Measurements from ENCODE around the gene ADD2.

The ADD2 gene

DNA sequence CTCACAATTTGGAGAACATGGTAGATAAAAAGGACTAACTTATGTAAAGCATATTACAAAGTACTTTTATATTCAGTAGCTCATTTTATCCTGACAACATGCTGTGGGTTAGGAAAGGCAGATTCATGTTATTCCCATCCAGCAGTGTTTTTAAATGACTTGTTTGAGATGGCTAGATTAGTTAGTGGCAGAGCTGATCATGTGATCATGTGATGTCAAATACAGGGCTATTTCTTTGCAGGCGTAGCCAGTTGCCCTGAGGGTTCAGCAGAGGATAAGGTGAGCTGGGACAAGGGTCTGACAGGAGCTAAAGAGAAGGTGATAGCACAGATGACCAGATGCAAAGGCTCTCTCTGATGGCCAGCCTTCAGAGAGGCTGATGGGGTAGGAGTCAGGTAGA, 97.8 kb downstream of the ADD2 start:
- no peak overlapping the region for H3K4me3 ChIP-seq (ENCODE audit: low read depth, low read length)
- in situ Hi-C loops (cut with HindIII; ENCODE audit: low pct_ligation_motif_present, low sequenced_read_pairs), result no loop called here
- TF ChIP-seq, protein P1, sequence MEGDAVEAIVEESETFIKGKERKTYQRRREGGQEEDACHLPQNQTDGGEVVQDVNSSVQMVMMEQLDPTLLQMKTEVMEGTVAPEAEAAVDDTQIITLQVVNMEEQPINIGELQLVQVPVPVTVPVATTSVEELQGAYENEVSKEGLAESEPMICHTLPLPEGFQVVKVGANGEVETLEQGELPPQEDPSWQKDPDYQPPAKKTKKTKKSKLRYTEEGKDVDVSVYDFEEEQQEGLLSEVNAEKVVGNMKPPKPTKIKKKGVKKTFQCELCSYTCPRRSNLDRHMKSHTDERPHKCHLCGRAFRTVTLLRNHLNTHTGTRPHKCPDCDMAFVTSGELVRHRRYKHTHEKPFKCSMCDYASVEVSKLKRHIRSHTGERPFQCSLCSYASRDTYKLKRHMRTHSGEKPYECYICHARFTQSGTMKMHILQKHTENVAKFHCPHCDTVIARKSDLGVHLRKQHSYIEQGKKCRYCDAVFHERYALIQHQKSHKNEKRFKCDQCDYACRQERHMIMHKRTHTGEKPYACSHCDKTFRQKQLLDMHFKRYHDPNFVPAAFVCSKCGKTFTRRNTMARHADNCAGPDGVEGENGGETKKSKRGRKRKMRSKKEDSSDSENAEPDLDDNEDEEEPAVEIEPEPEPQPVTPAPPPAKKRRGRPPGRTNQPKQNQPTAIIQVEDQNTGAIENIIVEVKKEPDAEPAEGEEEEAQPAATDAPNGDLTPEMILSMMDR (IDR thresholded peaks at IDR 0.05; ENCODE audit: low read depth, low read length, missing control alignments), result no peak
- no peak overlapping the region for H3K27ac ChIP-seq
- H3K36me3 ChIP-seq (replicated peaks), result no peaks in the 10 kb centered on the region
- no peak for DNase-seq
- no peaks in the 10 kb centered on the region for H3K27me3 ChIP-seq (replicated peaks)

DNA sequence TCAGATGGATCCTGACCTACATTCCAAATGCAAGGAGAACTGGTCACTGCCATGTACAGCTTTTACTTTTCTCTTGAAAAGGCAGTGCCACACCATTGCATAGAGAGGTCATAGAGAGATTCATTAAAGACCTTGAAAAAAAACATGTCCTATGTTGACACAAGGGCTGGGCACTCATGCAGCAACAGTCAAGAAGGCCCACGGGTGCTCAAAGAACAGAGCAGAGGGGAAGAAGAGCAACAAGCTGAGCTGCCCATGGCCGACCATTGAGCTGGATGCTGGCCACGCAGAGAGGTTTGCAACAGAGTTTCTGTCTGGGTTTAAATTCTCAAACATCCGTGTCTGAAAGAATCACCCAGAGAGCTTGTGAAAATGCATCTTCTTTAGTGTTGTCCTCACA, 99.1 kb downstream of the ADD2 start:
- in situ Hi-C loops (cut with HindIII; ENCODE audit: low pct_ligation_motif_present, low sequenced_read_pairs), result no loop called here
- TF ChIP-seq, protein P1 (IDR thresholded peaks at IDR 0.05; ENCODE audit: low read depth, low read length, missing control alignments), result no peak
- Histone ChIP-seq H3K36me3 (replicated peaks) (no peaks in the 10 kb centered on the region), H3K27me3 (replicated peaks) (no peaks in the 10 kb centered on the region), H3K27ac (no peak overlapping the region), H3K4me3 (ENCODE audit: low read depth, low read length) (no peak overlapping the region)
- DNase-seq, result no peak

DNA sequence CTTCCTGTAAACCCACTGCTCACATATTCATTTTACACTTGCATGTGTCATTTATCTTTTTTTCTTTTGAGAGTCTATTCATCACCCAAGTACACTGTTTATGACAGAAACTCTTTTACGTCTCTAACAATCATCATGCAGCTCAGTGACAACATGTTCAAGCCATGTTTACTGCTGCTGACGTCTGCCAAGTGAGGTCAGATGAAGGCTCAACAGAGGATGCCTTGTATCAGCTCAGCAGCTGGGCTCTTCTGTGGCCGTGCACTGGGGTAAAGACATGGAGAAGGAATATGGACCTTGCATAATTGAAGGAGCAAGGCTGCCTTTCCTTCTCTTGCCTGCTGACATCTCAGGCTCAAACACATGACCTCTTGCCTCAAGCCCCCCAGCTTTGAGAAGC, 99.6 kb downstream of the ADD2 start:
- TF ChIP-seq, protein P1 (IDR thresholded peaks at IDR 0.05; ENCODE audit: low read depth, low read length, missing control alignments), result no peak
- H3K27ac ChIP-seq, result no peak overlapping the region
- no peak for DNase-seq
- no peak overlapping the region for H3K4me3 ChIP-seq (ENCODE audit: low read depth, low read length)
- no peaks in the 10 kb centered on the region for H3K27me3 ChIP-seq (replicated peaks)
- H3K36me3 ChIP-seq (replicated peaks), result no peaks in the 10 kb centered on the region
- in situ Hi-C loops (cut with HindIII; ENCODE audit: low pct_ligation_motif_present, low sequenced_read_pairs), result no loop called here

DNA sequence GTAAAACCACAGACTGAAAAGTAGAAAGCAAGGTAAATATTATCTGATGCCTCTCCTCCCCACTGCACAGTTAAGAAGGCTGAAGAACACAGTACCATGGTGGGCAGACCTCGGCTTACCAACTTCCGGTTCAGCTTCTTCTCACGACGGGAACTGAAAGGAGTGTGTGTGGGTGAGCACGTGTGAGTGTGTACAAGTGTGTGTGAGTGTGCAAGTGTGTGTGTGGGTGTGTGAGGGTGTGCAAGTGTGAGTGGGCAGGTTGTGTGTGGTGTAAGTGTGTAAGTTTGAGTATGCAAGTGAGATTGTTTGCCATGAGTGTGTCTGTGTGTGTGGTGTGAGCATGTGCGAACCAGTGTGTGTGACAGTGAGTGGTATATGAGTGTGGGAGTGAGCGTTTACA, 103.5 kb downstream of the ADD2 start:
- no peak overlapping the region for H3K27ac ChIP-seq
- H3K36me3 ChIP-seq (replicated peaks), result no peaks in the 10 kb centered on the region
- no peaks in the 10 kb centered on the region for H3K27me3 ChIP-seq (replicated peaks)
- DNase-seq, result no peak
- in situ Hi-C loops (cut with HindIII; ENCODE audit: low pct_ligation_motif_present, low sequenced_read_pairs), result no loop called here
- H3K4me3 ChIP-seq (ENCODE audit: low read depth, low read length), result no peak overlapping the region
- TF ChIP-seq, protein P1 (IDR thresholded peaks at IDR 0.05; ENCODE audit: low read depth, low read length, missing control alignments), result no peak

DNA sequence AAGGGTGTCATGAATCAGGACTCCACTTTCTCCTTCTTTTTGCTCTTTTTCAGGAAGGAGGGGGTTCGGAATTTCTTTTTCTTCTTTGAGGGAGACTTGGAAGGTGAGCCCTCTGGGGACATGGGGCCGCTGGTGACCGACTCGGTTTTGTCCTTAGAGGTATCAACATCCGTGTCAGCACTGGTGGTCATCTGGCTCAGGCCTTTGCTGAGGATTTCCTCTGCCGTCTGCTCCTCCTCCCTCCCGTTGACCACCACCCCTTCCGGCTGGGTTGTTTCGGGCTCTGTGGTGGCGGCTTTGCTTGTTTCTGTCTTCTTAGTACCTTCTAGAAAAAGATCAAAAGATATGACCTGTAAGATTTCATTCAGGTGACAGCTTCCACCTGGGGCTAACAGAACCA, 104.6 kb downstream of the ADD2 start:
- no peak for DNase-seq
- TF ChIP-seq, protein P1 (IDR thresholded peaks at IDR 0.05; ENCODE audit: low read depth, low read length, missing control alignments), result no peak
- Histone ChIP-seq H3K27ac (no peak overlapping the region), H3K27me3 (replicated peaks) (no peaks in the 10 kb centered on the region), H3K4me3 (ENCODE audit: low read depth, low read length) (no peak overlapping the region), H3K36me3 (replicated peaks) (no peaks in the 10 kb centered on the region)
- in situ Hi-C loops (cut with HindIII; ENCODE audit: low pct_ligation_motif_present, low sequenced_read_pairs), result no loop called here

DNA sequence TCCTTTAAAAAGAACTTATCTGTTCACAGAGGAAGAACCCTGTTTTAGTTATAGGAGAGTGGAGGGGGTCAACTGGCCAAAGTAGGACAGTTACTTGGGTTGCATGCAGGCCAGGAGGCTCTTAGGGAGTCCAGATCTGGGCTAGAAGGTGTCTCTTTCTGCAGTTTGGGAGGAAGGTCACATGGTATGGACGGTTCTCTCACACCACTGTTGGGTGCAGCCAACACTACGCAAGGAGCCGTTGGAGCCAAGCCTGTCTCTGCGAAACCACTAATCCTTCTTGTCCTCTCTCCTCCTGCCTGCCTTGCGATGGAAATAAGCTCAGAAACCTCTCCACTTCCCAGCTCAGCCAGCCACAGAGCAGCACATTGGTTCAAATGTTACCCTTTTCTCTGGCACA, 108.4 kb downstream of the ADD2 start:
- Histone ChIP-seq H3K27ac (no peak overlapping the region), H3K27me3 (replicated peaks) (no peaks in the 10 kb centered on the region), H3K36me3 (replicated peaks) (no peaks in the 10 kb centered on the region), H3K4me3 (ENCODE audit: low read depth, low read length) (no peak overlapping the region)
- no peak for DNase-seq
- TF ChIP-seq, protein P1 (IDR thresholded peaks at IDR 0.05; ENCODE audit: low read depth, low read length, missing control alignments), result no peak
- in situ Hi-C loops (cut with HindIII; ENCODE audit: low pct_ligation_motif_present, low sequenced_read_pairs), result no loop called here

All from brain microvascular endothelial cell (primary cell).